Upper lobe of left lung (tissue), 6 donors: Measurements from ENCODE around the gene RALGDS. TPM values are rescaled to one million over a fixed set of nuclear protein-coding genes. Genes with fewer than 3 reads are reported as not detected.

Experiments used
- ATAC-seq, 2 donors: fragments of 200-7000 bp; cut with Tn5 transposase; one replicate each; pipeline ENCODE4 v1.9.1; 2022; ENCODE audit warnings: mild to moderate bottlenecking in 2 of 2, moderate library complexity in 2 of 2; ENCODE audit not compliant: low FRiP score in 2 of 2
- DNase-seq, 2 donors: peaks; one replicate each; pipeline ENCODE4 v3.0.0-alpha.2; 2019 to 2020
- H3K27ac ChIP-seq, 4 donors: fragments of 200-600 bp; sonication (generic); one replicate each; pipeline ENCODE4 v1.5.1; 2016 to 2019
- H3K27me3 ChIP-seq, 4 donors: fragments of 200-600 bp; sonication (generic); one replicate each; pipeline ENCODE4 v1.5.1; 2017 to 2019
- H3K36me3 ChIP-seq, 4 donors: fragments of 200-600 bp; sonication (generic); one replicate each; pipeline ENCODE4 v1.5.1; 2016 to 2019
- H3K4me1 ChIP-seq, 4 donors: fragments of 200-600 bp; sonication (generic); one replicate each; pipeline ENCODE4 v1.5.1; 2018 to 2019
- H3K4me3 ChIP-seq, 4 donors: fragments of 200-600 bp; sonication (generic); one replicate each; pipeline ENCODE4 v1.5.1; 2017 to 2019; ENCODE audit warnings: mild to moderate bottlenecking in 2 of 4, moderate library complexity in 1 of 4
- H3K9me3 ChIP-seq, 4 donors: fragments of 200-600 bp; sonication (generic); one replicate each; pipeline ENCODE4 v1.5.1; 2018 to 2019
- EP300 ChIP-seq, 4 donors: sonication (generic); formaldehyde crosslinking; IDR thresholded peaks; one replicate each; pipeline ENCODE4 v1.5.1; 2017; ENCODE audit warnings: antibody characterized with exemption in 4 of 4, control low read depth in 2 of 4
- POLR2A ChIP-seq, 4 donors: fragments of 450-650 bp; IDR thresholded peaks; one replicate each; pipeline ENCODE4 v1.5.1; 2016 to 2017; ENCODE audit warnings: antibody characterized with exemption in 4 of 4, mild to moderate bottlenecking in 2 of 4
- POLR2AphosphoS5 ChIP-seq, 2 donors: sonication (generic); formaldehyde crosslinking; IDR thresholded peaks; one replicate each; pipeline ENCODE4 v1.5.1; 2017; ENCODE audit warnings: antibody characterized with exemption in 2 of 2
- WGBS, 2 donors: methylation state at CpG; one replicate each; pipeline ENCODE4 v1.1.5; 2017 to 2018; 5-methylcytosine and 5-hydroxymethylcytosine counted together
- total RNA-seq, 6 donors: library from RNA; depleted of rRNA in 4 of 6; stranded (reverse); fragments of >200 nt in 4 of 6; gene quantifications; one replicate each; pipeline versions ENCODE4 v1.1.0 to v1.2.1, GENCODE V29; 2016 to 2021
- TF ChIP-seq, protein P1 (sequence below), 6 experiments: fragments of 450-650 bp in 4 of 6; fragments of 200-600 bp in 2 of 6; sonication (generic) in 2 of 6; IDR thresholded peaks; one replicate each; pipeline ENCODE4 v1.5.1; 2016 to 2019; ENCODE audit warnings: antibody characterized with exemption in 6 of 6
- donor health status: DM: no; HTN: no; CAD: no; lungs with moderate emphysema.
- donor health status: DM: no; HTN: yes; CAD: no; lungs with severe emphysema.

The RALGDS gene
- total RNA-seq, 6 donors from 2014 or later: 57.1 to 117 (median 88.9) TPM

DNA sequence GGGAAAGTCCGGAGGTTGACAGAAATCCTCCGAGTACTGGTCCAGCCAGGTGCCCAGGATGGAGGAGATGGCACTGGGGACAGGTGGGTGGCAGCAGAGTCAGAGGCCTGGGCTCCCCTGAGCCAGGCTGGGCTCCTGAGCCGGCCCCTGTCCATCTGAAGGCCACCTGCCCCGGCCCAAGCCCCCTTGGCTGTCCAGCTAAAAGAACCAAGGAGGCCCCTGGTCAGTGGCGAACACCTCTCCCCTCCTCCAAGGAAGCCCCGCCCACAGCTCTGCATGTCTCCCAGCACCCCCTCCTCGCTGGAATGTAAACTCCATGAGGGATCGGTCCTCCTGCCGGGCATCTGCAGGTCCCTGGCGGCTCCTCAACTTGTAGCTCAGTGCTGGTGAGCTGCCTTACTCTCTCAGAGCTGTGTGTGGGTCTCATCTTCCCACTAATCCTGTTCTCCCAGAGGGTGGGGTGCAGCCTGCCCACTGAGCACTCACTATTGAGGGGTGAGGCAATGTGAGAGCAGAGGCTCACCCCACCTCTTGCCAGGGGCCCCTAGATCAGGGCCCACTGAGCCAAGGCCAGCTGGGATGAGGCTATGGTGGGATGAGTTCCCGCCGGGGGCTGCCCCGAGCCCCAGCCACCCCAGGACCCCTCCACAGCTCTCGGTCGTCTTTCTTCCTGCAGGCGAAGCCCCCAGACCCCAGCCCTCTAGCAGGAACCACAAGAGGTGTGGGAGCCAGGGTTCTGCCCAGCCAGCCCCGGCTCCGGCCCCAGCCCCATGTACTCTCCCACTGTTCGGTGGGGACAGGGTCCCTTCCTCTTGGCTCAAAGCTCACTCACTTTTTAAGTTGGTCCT, 12.0 kb downstream of the RALGDS start:
- Histone ChIP-seq H3K4me1 (peaks cover 21 to 26% (median 24%) of the 10 kb centered on the region in 4 donors), H3K27ac (no peak overlapping the region), H3K9me3 (no peaks in the 10 kb centered on the region), H3K36me3 (peaks cover 25 to 75% (median 69%) of the 10 kb centered on the region in 4 donors), H3K27me3 (no peaks in the 10 kb centered on the region), H3K4me3 (no peak overlapping the region)
- DNase-seq (peak in 1 of 2 donors; percentile 61), ATAC-seq (no peak)
- 94 to 95% methylated on average over 5 to 19 of the region's 19 CpGs for WGBS, 2 donors
- TF ChIP-seq EP300 (IDR thresholded peaks at IDR 0.05) (no peak), POLR2AphosphoS5 (IDR thresholded peaks at IDR 0.05) (no peak), POLR2A (IDR thresholded peaks at IDR 0.05) (no peak)
- TF ChIP-seq, protein P1, sequence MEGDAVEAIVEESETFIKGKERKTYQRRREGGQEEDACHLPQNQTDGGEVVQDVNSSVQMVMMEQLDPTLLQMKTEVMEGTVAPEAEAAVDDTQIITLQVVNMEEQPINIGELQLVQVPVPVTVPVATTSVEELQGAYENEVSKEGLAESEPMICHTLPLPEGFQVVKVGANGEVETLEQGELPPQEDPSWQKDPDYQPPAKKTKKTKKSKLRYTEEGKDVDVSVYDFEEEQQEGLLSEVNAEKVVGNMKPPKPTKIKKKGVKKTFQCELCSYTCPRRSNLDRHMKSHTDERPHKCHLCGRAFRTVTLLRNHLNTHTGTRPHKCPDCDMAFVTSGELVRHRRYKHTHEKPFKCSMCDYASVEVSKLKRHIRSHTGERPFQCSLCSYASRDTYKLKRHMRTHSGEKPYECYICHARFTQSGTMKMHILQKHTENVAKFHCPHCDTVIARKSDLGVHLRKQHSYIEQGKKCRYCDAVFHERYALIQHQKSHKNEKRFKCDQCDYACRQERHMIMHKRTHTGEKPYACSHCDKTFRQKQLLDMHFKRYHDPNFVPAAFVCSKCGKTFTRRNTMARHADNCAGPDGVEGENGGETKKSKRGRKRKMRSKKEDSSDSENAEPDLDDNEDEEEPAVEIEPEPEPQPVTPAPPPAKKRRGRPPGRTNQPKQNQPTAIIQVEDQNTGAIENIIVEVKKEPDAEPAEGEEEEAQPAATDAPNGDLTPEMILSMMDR (IDR thresholded peaks at IDR 0.05): no peak

GRCh38 chr9:133107961-133108793, 12.9 kb downstream of the RALGDS start:
- Histone ChIP-seq H3K4me3 (no peak overlapping the region), H3K9me3 (no peaks in the 10 kb centered on the region), H3K27ac (no peak overlapping the region), H3K27me3 (no peaks in the 10 kb centered on the region), H3K36me3 (peaks cover 25 to 82% (median 75%) of the 10 kb centered on the region in 4 donors), H3K4me1 (peaks cover 13 to 25% (median 15%) of the 10 kb centered on the region in 4 donors)
- DNase-seq: peak; percentile 16 to 65
- 83 to 98% methylated on average over 7 to 18 of the region's 18 CpGs for WGBS, 2 donors
- no peak for ATAC-seq
- TF ChIP-seq, protein P1 (IDR thresholded peaks at IDR 0.05): no peak
- no peak for TF ChIP-seq POLR2A (IDR thresholded peaks at IDR 0.05)
- TF ChIP-seq EP300 (IDR thresholded peaks at IDR 0.05): no peak
- no peak for TF ChIP-seq POLR2AphosphoS5 (IDR thresholded peaks at IDR 0.05)

GRCh38 chr9:133107245-133107722, 13.8 kb downstream of the RALGDS start:
- DNase-seq (peak in 1 of 2 donors; percentile 14), ATAC-seq (no peak)
- Histone ChIP-seq H3K4me3 (no peak overlapping the region), H3K27me3 (no peaks in the 10 kb centered on the region), H3K4me1 (peaks cover 4 to 17% (median 7%) of the 10 kb centered on the region in 4 donors), H3K27ac (no peak overlapping the region), H3K36me3 (peaks cover 28 to 91% (median 83%) of the 10 kb centered on the region in 4 donors), H3K9me3 (no peaks in the 10 kb centered on the region)
- TF ChIP-seq EP300 (IDR thresholded peaks at IDR 0.05): no peak
- TF ChIP-seq, protein P1 (IDR thresholded peaks at IDR 0.05): no peak
- TF ChIP-seq POLR2A (IDR thresholded peaks at IDR 0.05): no peak
- TF ChIP-seq POLR2AphosphoS5 (IDR thresholded peaks at IDR 0.05): no peak
- 94% methylated on average over 13 of the region's 13 CpGs; no CpG with 5 or more reads in 1 of the 2 donors for WGBS, 2 donors

DNA sequence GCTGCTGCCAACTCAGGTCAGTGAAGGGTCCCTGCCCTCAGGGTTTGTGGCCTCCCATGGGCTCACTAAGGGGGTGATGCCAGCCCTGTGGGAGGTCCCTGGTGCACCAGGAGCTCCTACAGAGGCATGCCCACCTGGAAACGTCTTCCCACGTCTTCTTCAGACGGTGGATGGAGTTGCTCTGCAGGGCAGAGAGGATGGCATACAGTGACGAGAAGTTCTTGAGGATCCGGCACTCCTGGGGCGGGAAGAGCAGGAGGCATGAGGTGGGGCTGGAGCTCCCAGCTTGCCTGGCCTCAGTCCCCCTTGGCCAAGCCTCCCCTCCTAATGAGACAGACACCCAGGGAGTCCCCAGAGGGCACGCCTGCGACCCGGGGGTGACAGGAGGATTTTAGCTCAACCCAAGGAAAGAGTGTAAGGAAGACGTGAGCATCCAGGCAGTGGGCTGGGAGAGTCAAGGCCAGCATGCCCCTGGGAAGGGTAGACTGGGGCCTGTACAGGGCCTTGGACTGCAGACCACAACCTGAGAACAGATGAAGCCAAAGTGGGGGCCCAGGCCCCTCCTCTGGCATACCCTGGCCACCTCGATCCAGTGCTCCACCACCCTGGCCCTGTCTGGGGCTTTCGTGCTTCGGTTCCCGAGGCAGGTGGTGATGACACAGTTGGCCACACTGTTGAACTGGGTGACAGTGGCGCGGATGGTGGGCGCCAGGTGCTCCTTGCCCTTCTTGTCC, 14.4 kb downstream of the RALGDS start:
- ATAC-seq (no peak), DNase-seq (peak; percentile 16 to 42)
- peaks cover 34 to 96% (median 89%) of the 10 kb centered on the region in 4 donors for H3K36me3 ChIP-seq
- no peak overlapping the region for H3K4me3 ChIP-seq
- TF ChIP-seq POLR2AphosphoS5 (IDR thresholded peaks at IDR 0.05) (no peak), POLR2A (IDR thresholded peaks at IDR 0.05) (no peak), EP300 (IDR thresholded peaks at IDR 0.05) (no peak)
- TF ChIP-seq, protein P1 (IDR thresholded peaks at IDR 0.05): no peak
- H3K4me1 ChIP-seq: peaks cover 0 to 11% (median 1%) of the 10 kb centered on the region in 4 donors
- no peak overlapping the region for H3K27ac ChIP-seq
- no peaks in the 10 kb centered on the region for H3K27me3 ChIP-seq
- 95 to 98% methylated on average over 9 to 17 of the region's 17 CpGs for WGBS, 2 donors
- H3K9me3 ChIP-seq: no peaks in the 10 kb centered on the region
